Ishikawa (cell line): ENCODE results near the gene TELO2.

Experiments
- CEBPB ChIP-seq: IDR thresholded peaks from 2 replicates; pipeline ENCODE4 v1.6.1; 2012
- CREB1 ChIP-seq: IDR thresholded peaks from 2 replicates; pipeline ENCODE4 v1.6.1; 2012; ENCODE audit warnings: low read depth
- EGR1 ChIP-seq: IDR thresholded peaks from 2 replicates; pipeline ENCODE4 v1.6.1; 2012
- EP300 ChIP-seq: IDR thresholded peaks from 2 replicates; pipeline ENCODE4 v1.6.1; 2012; ENCODE audit warnings: borderline replicate concordance
- MAX ChIP-seq: IDR thresholded peaks from 2 replicates; pipeline ENCODE4 v1.6.1; 2012
- RAD21 ChIP-seq: IDR thresholded peaks from 2 replicates; pipeline ENCODE4 v1.6.1; 2012; ENCODE audit warnings: low read depth
- REST ChIP-seq: IDR thresholded peaks from 2 replicates; pipeline ENCODE4 v1.6.1; 2012; ENCODE audit warnings: low read depth, mild to moderate bottlenecking
- TAF1 ChIP-seq: IDR thresholded peaks from 2 replicates; pipeline ENCODE4 v1.6.1; 2012; ENCODE audit warnings: low read depth, mild to moderate bottlenecking
- TCF12 ChIP-seq: IDR thresholded peaks from 2 replicates; pipeline ENCODE4 v1.6.1; 2012; ENCODE audit warnings: low read depth
- TEAD4 ChIP-seq: IDR thresholded peaks from 2 replicates; pipeline ENCODE4 v1.6.1; 2012

- TF ChIP-seq TAF1 (no peak), CEBPB (no peak), MAX (no peak), TEAD4 (no peak), REST (no peak), CREB1 (no peak), EP300 (no peak), RAD21 (no peak), TCF12 (no peak), EGR1 (no peak)
These were observed 36.2 kb upstream of the TELO2 start for GRCh38 chr16:1456951-1457350.
